ENCODE data around the gene TTC31.

TTC31 gene

GRCh38 chr2:74488643-74489481, 6.0 kb downstream of the TTC31 start:
- DNase-seq, result no peak

GRCh38 chr2:74489906-74490305, 7.0 kb downstream of the TTC31 start:
- no peak for DNase-seq

GRCh38 chr2:74491648-74492544, 9.0 kb downstream of the TTC31 start:
- no peak for DNase-seq

- no peak for DNase-seq
These were observed 10.7 kb downstream of the TTC31 start for GRCh38 chr2:74493546-74493945.

GRCh38 chr2:74495440-74495839, 12.6 kb downstream of the TTC31 start:
- no peak for DNase-seq

GRCh38 chr2:74496997-74497776, 14.3 kb downstream of the TTC31 start:
- DNase-seq, result no peak

GRCh38 chr2:74497777-74498499, 15.1 kb downstream of the TTC31 start:
- DNase-seq, result no peak

GRCh38 chr2:74498500-74499266, 15.8 kb downstream of the TTC31 start:
- peak; percentile 58 for DNase-seq

- no peak for DNase-seq
These were observed 16.5 kb downstream of the TTC31 start, which contains the start of gene LBX2 for GRCh38 chr2:74499267-74499939. Gene LBX2 (minus strand): TSS chr2:74499603. CDS start chr2:74499537, 66 bp downstream.

GRCh38 chr2:74499940-74500577, 17.2 kb downstream of the TTC31 start:
- no peak for DNase-seq

GRCh38 chr2:74500578-74500946, 17.7 kb downstream of the TTC31 start:
- no peak for DNase-seq

- DNase-seq, result no peak
These were observed 18.6 kb downstream of the TTC31 start for GRCh38 chr2:74501335-74502071.

- peak; percentile 52 for DNase-seq
These were observed 19.4 kb downstream of the TTC31 start for GRCh38 chr2:74502147-74502719.

GRCh38 chr2:74502720-74503505, 20.0 kb downstream of the TTC31 start:
- peak; percentile 85 for DNase-seq

GRCh38 chr2:74503506-74504475, 20.9 kb downstream of the TTC31 start:
- DNase-seq, result no peak

GRCh38 chr2:74504591-74504990, 21.7 kb downstream of the TTC31 start:
- no peak for DNase-seq

All from suppressor macrophage treated with lipopolysaccharide for 4 hours (primary cell).